Stomach (tissue), 4 donors: ENCODE data around the gene GALNT2.

ENCODE experiments used
- POLR2A ChIP-seq, 4 donors: fragments of 450-650 bp; IDR thresholded peaks; one replicate each; pipeline ENCODE4 v1.6.1; 2016; ENCODE audit warnings: antibody characterized with exemption in 4 of 4, control low read depth in 2 of 4, mild to moderate bottlenecking in 1 of 4, moderate library complexity in 1 of 4
- POLR2AphosphoS5 ChIP-seq, 3 donors: sonication (generic); formaldehyde crosslinking; IDR thresholded peaks; one replicate each; pipeline ENCODE4 v1.6.1; 2016; ENCODE audit warnings: antibody characterized with exemption in 3 of 3
- TF ChIP-seq, protein P1 (sequence below), 7 experiments: fragments of 450-650 bp in 4 of 7; fragments of 200-600 bp in 3 of 7; sonication (generic) in 3 of 7; IDR thresholded peaks; one replicate each; pipeline ENCODE4 v1.5.1; 2016 to 2019; ENCODE audit warnings: antibody characterized with exemption in 7 of 7, control low read depth in 2 of 7, mild to moderate bottlenecking in 1 of 7

DNA sequence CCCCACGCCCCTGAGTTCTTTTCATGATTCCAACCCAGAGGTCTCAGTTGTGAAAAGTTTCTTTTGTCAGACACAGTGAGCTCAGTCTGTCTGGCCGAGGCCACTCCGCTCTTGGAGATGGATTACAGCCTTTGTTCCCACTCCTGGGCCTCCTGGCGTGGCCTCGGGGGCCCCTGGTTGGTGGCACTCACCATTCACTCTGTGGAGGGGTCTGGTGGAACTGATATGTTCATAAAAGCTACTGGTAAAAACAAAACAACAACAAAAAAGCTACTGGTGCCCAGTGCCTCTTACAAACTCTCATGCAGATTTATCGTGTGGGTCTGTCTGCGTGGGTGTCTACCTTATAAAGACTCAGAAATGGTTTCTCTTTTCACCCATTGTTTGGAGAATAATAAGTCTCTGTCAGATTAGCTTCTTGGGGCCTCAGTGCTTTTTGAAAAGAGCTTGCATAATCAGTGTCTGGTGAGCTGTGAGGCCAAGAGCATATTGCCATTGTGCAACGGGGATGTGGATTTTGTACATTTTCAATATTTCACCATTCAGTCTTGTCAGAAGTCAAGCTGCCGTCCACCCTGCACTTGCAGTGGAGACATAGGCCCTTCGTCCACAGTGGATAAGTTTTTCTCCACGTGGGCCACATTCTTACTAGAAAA is 86.7 kb downstream of the GALNT2 start:
- TF ChIP-seq, protein P1, sequence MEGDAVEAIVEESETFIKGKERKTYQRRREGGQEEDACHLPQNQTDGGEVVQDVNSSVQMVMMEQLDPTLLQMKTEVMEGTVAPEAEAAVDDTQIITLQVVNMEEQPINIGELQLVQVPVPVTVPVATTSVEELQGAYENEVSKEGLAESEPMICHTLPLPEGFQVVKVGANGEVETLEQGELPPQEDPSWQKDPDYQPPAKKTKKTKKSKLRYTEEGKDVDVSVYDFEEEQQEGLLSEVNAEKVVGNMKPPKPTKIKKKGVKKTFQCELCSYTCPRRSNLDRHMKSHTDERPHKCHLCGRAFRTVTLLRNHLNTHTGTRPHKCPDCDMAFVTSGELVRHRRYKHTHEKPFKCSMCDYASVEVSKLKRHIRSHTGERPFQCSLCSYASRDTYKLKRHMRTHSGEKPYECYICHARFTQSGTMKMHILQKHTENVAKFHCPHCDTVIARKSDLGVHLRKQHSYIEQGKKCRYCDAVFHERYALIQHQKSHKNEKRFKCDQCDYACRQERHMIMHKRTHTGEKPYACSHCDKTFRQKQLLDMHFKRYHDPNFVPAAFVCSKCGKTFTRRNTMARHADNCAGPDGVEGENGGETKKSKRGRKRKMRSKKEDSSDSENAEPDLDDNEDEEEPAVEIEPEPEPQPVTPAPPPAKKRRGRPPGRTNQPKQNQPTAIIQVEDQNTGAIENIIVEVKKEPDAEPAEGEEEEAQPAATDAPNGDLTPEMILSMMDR (IDR thresholded peaks at IDR 0.05) = no peak
- TF ChIP-seq POLR2AphosphoS5 (IDR thresholded peaks at IDR 0.05) = peak in 2 of 3 donors; percentile 9 to 26
- no peak for TF ChIP-seq POLR2A (IDR thresholded peaks at IDR 0.05)
